HG03342 (cell line): ENCODE measurements around the gene AIFM1.
A peak's percentile ranks its signal among the peaks of the same experiment; 100 is the strongest.

ENCODE experiments used
- ATAC-seq: cut with Tn5 transposase; IDR thresholded peaks from one replicate; pipeline ENCODE4 v1.9.1; 2021; ENCODE audit warnings: mild to moderate bottlenecking, moderate library complexity; ENCODE audit not compliant: unreplicated experiment

AIFM1 gene

GRCh38 chrX:130097507-130098209 lies 68.0 kb downstream of the AIFM1 start:
- ATAC-seq, result no peak

GRCh38 chrX:130095249-130096030 lies 70.2 kb downstream of the AIFM1 start:
- ATAC-seq, result no peak

GRCh38 chrX:130094696-130095095 lies 70.9 kb downstream of the AIFM1 start:
- no peak for ATAC-seq

- no peak for ATAC-seq
Observed at GRCh38 chrX:130093271-130093670, 72.4 kb downstream of the AIFM1 start.

- ATAC-seq, result peak; percentile 99
Observed at GRCh38 chrX:130091980-130092522, 73.6 kb downstream of the AIFM1 start.

- ATAC-seq, result no peak
Observed at GRCh38 chrX:130090364-130090763, 75.3 kb downstream of the AIFM1 start.

- ATAC-seq, result peak; percentile 38
Observed at GRCh38 chrX:130086447-130087206, 79.0 kb downstream of the AIFM1 start.

GRCh38 chrX:130085551-130086446 lies 79.8 kb downstream of the AIFM1 start:
- no peak for ATAC-seq

- ATAC-seq, result peak; percentile 32
Observed at GRCh38 chrX:130084631-130085237, 80.9 kb downstream of the AIFM1 start.

GRCh38 chrX:130083656-130084382 lies 81.8 kb downstream of the AIFM1 start:
- no peak for ATAC-seq

GRCh38 chrX:130083107-130083490 lies 82.5 kb downstream of the AIFM1 start:
- no peak for ATAC-seq

- ATAC-seq, result peak; percentile 66
Observed at GRCh38 chrX:130082244-130083106, 83.2 kb downstream of the AIFM1 start.

GRCh38 chrX:130081421-130082045 lies 84.1 kb downstream of the AIFM1 start:
- no peak for ATAC-seq

- ATAC-seq, result no peak
Observed at GRCh38 chrX:130080791-130081367, 84.8 kb downstream of the AIFM1 start.

- ATAC-seq, result no peak
Observed at GRCh38 chrX:130079824-130080406, 85.7 kb downstream of the AIFM1 start.
